ENCODE data around the gene ARHGDIG.

ARHGDIG gene

DNA sequence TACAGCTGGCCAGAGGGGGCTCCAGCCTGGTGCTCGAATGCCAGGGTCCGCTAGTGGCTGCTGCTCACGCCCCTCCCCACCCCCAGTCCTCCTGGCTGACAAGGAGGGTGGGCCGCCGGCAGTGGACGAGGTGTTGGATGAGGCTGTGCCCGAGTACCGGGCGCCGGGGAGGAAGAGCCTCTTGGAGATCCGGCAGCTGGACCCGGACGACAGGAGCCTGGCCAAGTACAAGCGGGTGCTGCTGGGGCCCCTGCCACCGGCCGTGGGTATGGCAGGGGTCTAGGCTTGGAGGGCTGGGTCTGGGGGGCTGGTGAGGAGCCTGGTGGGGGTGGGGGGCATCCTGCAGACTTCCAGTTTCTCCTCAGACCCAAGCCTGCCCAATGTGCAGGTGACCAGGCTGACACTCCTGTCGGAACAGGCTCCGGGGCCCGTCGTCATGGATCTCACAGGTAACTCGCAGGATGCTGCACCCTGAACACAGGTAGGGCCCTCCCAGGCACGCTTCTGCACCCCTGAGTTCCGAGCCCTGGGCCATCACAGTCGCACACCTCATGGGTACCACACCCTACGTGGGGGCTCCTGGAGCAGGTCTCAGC is 1.4 kb downstream of the ARHGDIG start:
- no peak for DNase-seq

- DNase-seq: no peak
Observed at GRCh38 chr16:282491-282890, 2.1 kb downstream of the ARHGDIG start.

DNA sequence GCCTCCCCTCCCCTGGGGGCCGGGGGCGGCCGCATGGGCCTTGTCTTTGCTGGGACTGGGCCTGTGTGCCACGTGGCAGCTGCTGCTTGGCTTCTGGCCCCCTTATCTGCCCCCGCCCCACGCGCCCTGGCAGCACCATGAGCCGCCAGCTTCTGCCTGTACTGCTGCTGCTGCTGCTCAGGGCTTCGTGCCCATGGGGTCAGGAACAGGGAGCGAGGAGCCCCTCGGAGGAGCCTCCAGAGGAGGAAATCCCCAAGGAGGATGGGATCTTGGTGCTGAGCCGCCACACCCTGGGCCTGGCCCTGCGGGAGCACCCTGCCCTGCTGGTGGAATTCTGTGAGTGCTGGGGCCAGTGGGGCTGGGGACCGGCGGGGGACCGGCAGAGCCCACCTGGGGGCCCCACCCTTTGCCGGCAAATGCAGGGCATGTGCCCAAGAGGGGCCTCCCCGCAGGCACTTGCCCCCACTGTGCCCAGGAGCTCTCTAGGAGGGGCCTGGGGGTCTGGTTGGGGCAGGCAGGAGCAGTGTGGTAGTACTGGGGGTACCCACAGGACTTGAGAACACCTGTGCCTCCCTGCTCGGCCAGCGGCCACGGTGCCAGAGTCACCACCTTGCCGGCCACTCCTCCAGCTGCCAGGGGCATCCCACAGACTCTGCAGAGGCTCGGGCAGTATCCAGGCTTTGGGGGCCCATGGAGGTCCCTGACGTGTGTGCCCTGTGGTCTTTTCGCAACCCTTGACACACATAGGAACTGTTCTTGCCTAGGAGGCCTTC is 2.8 kb downstream of the ARHGDIG start, which contains the start of gene PDIA2:
TSS of gene PDIA2 (plus strand) at position 132 of the 773 bp plus-strand sequence. CDS start at position 138, 6 bp downstream.
- DNase-seq: no peak

- DNase-seq: no peak
Observed at GRCh38 chr16:284204-285120, 4.1 kb downstream of the ARHGDIG start.

DNA sequence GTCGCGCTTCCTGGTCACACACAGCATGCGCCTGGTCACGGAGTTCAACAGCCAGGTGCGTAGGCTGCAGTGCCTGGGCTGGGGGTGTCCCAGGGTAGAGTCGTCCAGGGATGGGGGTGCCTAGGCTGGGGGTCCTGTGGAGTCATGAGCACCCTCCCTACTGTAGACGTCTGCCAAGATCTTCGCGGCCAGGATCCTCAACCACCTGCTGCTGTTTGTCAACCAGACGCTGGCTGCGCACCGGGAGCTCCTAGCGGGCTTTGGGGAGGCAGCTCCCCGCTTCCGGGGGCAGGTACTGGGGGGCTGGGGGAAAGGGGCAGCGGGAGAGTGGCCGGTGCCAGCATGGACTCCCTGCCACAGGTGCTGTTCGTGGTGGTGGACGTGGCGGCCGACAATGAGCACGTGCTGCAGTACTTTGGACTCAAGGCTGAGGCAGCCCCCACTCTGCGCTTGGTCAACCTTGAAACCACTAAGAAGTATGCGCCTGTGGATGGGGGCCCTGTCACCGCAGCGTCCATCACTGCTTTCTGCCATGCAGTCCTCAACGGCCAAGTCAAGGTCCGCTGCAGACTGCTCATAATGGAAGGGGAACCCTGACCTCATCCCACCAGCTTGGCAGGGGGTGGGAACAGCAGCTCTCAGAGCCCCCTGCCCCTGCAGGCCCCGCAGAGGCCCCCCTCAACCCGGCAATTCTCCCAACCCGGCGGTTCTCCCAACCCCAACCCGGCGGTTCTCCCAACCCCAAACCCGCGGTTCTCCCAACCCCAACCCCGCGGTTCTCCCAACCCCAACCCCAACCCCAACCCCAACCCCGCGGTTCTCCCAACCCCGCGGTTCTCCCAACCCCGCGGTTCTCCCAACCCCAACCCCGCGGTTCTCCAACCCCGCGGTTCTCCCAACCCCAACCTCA is 5.0 kb downstream of the ARHGDIG start:
- DNase-seq: no peak

DNA sequence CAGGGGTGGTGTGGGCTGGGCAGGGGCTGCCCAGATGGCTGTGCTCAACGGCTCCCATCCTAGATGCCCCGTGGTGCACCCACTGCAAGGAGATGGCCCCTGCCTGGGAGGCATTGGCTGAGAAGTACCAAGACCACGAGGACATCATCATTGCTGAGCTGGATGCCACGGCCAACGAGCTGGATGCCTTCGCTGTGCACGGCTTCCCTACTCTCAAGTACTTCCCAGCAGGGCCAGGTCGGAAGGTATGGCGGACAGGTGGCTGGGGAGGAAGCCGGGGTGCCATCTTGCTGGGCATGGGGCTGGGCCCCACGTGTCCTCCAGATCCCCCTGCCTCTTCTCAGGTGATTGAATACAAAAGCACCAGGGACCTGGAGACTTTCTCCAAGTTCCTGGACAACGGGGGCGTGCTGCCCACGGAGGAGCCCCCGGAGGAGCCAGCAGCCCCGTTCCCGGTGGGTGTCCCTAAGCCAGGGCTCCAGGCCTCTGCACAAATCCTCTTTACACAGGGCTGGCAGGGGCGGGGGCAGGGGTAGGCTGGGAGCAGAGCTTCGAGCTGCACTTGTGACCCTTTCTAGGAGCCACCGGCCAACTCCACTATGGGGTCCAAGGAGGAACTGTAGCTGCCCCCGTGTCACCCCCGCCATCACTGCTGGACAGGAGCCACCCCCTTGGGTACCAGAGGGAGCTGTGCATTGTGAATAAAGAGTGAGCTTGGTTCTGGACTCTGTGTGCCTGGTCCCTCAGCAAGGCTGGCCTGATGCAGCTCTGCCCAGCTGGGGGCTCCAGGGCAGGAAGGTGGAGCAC is 6.3 kb downstream of the ARHGDIG start:
- DNase-seq: no peak

DNA sequence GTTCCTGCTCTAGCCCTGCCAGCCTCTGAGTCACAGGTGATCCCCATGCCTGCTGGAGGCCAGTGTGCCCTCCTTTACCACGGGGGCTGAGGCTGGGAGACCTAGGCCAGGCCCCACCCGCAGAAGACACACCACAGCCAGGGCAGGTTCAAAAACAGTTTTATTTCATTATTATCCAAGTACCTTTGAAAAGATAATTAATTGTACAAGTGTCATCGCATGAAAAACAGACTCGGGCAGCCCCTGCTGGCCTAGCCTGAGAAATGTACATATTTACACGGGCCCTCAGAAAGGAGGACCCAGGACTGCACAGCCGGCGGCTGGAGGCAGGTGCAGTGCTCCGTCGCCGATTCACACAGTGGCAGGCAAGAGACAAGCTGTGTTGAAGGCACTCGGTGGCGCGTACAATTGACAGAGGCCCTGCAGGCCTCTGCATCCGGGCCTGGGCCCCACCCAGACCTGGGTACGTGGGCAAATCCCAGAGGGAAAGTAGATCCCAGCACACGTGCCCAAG is 7.0 kb downstream of the ARHGDIG start:
- no peak for DNase-seq

- no peak for DNase-seq
Observed at GRCh38 chr16:287981-288920, 7.9 kb downstream of the ARHGDIG start.

DNA sequence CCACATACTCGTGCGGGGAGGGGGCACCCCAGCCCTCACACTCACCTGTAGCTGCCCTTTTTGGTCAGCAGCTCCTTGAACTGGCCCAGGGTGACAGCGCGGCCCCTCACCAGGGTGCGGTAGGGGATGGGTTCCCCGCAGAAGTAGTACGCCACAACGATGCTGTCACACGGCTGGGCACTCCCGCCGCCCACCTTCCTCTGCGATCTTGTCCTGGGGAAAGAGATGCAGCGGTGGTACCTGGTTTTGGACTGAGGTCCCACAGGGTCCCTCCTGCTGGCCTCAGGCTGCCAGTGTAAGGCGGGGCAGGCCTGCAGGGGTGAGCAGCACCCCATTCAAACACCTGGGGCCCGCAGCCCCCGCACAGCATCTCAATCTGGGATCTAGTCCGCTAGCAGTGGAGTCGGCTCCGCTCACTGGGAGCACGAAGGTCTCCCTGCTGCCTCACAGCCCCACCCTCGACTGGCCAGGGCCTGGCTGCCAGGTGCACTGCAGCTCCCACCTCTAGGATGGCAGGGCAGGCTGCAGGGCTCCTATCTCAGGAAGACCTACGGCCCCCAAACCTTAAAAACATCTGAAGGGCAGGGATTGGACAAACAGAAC is 9.1 kb downstream of the ARHGDIG start:
- DNase-seq: no peak

DNA sequence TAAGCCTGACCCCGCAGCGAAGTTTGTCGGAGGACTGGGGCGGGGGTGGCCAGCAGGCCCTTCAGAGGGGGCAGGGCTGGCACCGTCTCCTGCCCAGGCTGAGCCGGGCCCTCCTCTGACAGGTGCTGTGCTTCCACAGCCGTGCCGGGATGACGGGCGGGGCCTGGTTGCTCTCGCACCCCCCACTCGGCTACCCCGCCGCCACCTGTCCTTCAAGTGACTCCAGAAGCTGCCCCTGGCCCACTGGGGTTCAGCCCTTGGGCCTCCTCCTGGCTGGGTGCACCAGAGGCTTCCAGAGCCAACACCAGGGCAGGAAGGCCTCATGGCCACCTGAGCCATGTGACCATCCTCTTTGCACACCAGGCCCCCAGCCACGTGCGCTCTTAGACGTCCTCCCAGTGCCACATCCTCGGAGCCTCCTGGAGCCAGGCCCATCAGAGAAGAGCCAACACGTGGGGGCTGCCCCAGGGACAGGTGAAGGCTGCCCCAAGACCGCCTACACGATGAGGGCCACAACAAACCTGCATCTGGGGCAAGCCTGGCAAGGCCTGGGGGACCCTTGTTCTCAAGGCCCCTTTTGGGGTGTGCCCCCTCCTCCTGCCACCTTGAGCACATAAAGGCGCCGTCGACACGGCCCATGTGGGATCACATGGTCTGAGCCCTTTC is 9.8 kb downstream of the ARHGDIG start:
- DNase-seq: no peak

DNA sequence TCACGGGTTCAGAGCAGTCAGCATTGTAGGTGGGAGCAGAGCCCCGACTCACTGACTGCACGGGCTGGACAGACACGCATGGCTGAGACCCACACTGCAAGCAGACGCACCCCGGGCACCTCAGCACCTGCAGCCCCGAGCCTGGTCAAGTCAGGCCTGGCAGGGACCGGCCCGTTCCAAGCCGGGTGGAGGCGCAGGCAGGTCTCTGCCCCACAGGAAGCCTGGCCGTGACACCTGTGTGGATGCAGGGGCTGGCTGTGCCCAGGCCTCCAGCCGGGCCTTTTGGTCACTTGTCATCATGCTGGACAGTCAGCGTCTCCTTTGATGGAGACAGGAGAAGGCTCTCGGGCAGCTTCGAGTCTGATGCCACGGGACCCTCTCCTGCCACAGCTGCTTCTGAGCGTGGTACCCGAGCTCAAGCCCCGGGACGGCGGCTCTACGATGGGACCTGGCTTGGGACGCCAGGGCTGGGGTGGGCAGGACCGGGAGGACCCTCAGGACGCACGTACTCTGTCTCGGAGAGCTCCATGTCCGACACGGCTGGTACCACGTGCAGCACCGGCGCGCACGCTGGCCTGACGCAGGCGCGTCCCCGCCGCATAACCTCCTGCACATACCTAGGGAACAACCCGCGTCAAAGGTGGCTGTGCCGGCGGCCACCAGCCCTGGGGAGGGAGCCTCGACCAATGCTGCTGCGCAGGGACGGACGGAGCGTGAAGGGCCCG is 10.5 kb downstream of the ARHGDIG start:
- no peak for DNase-seq

GRCh38 chr16:291539-291938 is 11.1 kb downstream of the ARHGDIG start:
- DNase-seq: no peak

GRCh38 chr16:293043-293775 is 12.8 kb downstream of the ARHGDIG start:
- no peak for DNase-seq

- DNase-seq: no peak
Observed at GRCh38 chr16:296276-296675, 15.9 kb downstream of the ARHGDIG start.

DNA sequence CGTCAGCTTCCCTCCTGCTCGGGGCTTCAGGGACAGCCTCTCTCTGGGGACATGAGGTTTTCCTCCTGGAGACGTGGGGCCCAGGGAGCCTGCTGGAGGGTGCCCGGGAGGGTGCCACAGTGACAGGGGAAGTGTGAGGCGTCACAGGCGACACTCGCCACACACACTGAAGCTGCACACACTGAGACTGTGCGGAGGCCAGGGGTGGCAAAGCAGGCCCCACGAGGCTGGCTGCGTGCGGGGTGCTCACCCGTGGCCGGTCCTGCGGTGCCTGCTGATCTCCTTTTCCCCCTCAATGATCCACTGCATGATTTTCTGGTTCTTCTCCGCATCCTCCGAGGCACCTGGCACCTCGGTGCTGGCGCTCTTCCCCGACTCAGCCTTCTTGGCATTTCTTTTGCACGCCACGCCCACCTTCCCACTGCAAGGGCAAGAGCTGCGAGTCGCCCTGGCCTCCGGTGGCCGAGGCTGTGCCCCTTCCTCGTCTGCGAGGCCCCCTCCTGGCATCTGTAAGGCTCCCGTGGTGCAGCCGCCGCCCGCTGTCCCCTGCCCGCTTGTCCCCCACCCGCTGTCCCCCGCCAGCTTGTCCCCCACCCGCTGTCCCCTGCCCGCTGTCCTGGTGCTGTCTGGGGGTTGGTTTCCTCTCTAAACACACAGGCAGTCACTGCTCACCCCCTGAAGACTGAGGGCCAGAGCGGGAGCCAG is 16.6 kb downstream of the ARHGDIG start:
- DNase-seq: no peak

- DNase-seq: no peak
Observed at GRCh38 chr16:297832-298231, 17.4 kb downstream of the ARHGDIG start.

GRCh38 chr16:301235-301634 is 20.8 kb downstream of the ARHGDIG start:
- DNase-seq: no peak

Data from CD4-positive, alpha-beta T cell treated with Interferon gamma for 1 hour (primary cell).